K562 (cell line): ENCODE results near the gene ALKBH4. TPM values are rescaled to one million over a fixed set of nuclear protein-coding genes. Genes with fewer than 3 reads are reported as not detected.

Experiments
- DPF2 ChIP-seq: fragments of 450-650 bp; IDR thresholded peaks from 2 replicates; pipeline ENCODE4 v1.6.1; 2016
- HDAC8 ChIP-seq: fragments of 450-650 bp; IDR thresholded peaks from 2 replicates; pipeline ENCODE4 v1.6.1; 2016; ENCODE audit warnings: mild to moderate bottlenecking, missing genetic modification characterization, moderate library complexity, missing compliant biosample characterization
- MAFF ChIP-seq: IDR thresholded peaks from 2 replicates; pipeline ENCODE4 v1.6.1; 2012; ENCODE audit warnings: low read length, improper control_type of control experiment
- MED1 ChIP-seq: sonication (generic); formaldehyde crosslinking; IDR thresholded peaks from 2 replicates; pipeline ENCODE4 v1.8.1; 2023; ENCODE audit warnings: missing genetic modification reagents, borderline replicate concordance
- PTTG1 ChIP-seq: fragments of 450-650 bp; IDR thresholded peaks from 2 replicates; pipeline ENCODE4 v1.6.1; 2016; ENCODE audit warnings: low read depth, mild to moderate bottlenecking, missing genetic modification characterization, missing compliant biosample characterization
- SIX5 ChIP-seq, 2 experiments: IDR thresholded peaks; 2 replicates each; pipeline ENCODE4 v1.6.1; 2011; ENCODE audit warnings: low read length in 2 of 2, borderline replicate concordance in 1 of 2, low read depth in 1 of 2, mild to moderate bottlenecking in 1 of 2, moderate library complexity in 1 of 2; ENCODE audit not compliant: insufficient read depth in 1 of 2
- SMARCE1 ChIP-seq: fragments of 450-650 bp; IDR thresholded peaks from 2 replicates; pipeline ENCODE4 v1.7.1; 2016; ENCODE audit warnings: mild to moderate bottlenecking
- TCF3 ChIP-seq: sonication (generic); formaldehyde crosslinking; IDR thresholded peaks from 2 replicates; pipeline ENCODE4 v1.4.0; 2020; ENCODE audit warnings: mild to moderate bottlenecking, missing genetic modification reagents
- U2AF2 ChIP-seq: fragments of 200-400 bp; formaldehyde crosslinking; optimal IDR thresholded peaks from 2 replicates; pipeline ENCODE3; 2017; ENCODE audit warnings: low read depth, mild to moderate bottlenecking, low read length
- ZC3H8 ChIP-seq: fragments of 450-650 bp; IDR thresholded peaks from 2 replicates; pipeline ENCODE4 v1.6.1; 2017
- ZNF133 ChIP-seq: fragments of 250-450 bp; sonication (Bioruptor Pico); IDR thresholded peaks from 2 replicates; pipeline ENCODE4 v1.4.0; 2020; ENCODE audit warnings: mild to moderate bottlenecking
- ZNF561 ChIP-seq: fragments of 450-650 bp; formaldehyde crosslinking; conservative IDR thresholded peaks from 2 replicates; pipeline ENCODE4 v1.4.0; 2020; ENCODE audit warnings: mild to moderate bottlenecking, moderate library complexity
- ZNF644 ChIP-seq: fragments of 200-800 bp; sonication (Bioruptor generic); IDR thresholded peaks from 2 replicates; pipeline ENCODE4 v1.6.1; 2016; ENCODE audit warnings: low read depth, missing genetic modification characterization, missing compliant biosample characterization
- ZNF75A ChIP-seq: fragments of 450-650 bp; formaldehyde crosslinking; IDR thresholded peaks from 2 replicates; pipeline ENCODE4 v1.4.0; 2020; ENCODE audit warnings: mild to moderate bottlenecking
- ZNF785 ChIP-seq: fragments of 250-450 bp; sonication (Bioruptor Pico); IDR thresholded peaks from 2 replicates; pipeline ENCODE4 v1.4.0; 2020; ENCODE audit warnings: mild to moderate bottlenecking
- polyA plus RNA-seq, 8 experiments: library from polyadenylated mRNA; depleted of rRNA in 4 of 8; stranded (reverse) in 5 of 8; unstranded in 3 of 8; fragments of >200 nt; fragmentation: Nextera tagmentation in 2 of 8; fragmentation: Illumina TruSeq in 1 of 8; extraction: Ambion mirVana in 2 of 8; extraction: Trizol in 1 of 8; gene quantifications; 2 replicates each; pipeline versions ENCODE4 v1.2.1 to v1.2.3, GENCODE V29; 2011 to 2014; ENCODE audit warnings: inconsistent platforms in 1 of 8, missing spikeins in 1 of 8
- total RNA-seq, 7 experiments: library from RNA; depleted of rRNA in 6 of 7; stranded (reverse); fragments of >200 nt in 6 of 7; fragmentation: Illumina TruSeq in 2 of 7; extraction: Trizol in 2 of 7; gene quantifications; 2 replicates each; pipeline versions ENCODE4 v1.2.1 to v1.2.3, GENCODE V29; 2011 to 2021; ENCODE audit warnings: low replicate concordance in 1 of 7
- TF ChIP-seq, protein P1 (sequence below), 3 experiments: IDR thresholded peaks in 2 of 3; conservative IDR thresholded peaks in 1 of 3; 2 replicates each; pipeline ENCODE4 v1.5.1; 2011 to 2012; ENCODE audit warnings: low read length in 3 of 3, mild to moderate bottlenecking in 3 of 3, control low read depth in 2 of 3, improper control_type of control experiment in 1 of 3, inconsistent platforms in 1 of 3, low read depth in 1 of 3, mixed read lengths in 1 of 3, moderate library complexity in 1 of 3; ENCODE audit not compliant: insufficient read depth in 2 of 3
- TF ChIP-seq, protein P2 (sequence below), 2 experiments: fragments of 200-800 bp in 1 of 2; sonication (Bioruptor generic) in 1 of 2; sonication (generic) in 1 of 2; formaldehyde crosslinking in 1 of 2; IDR thresholded peaks in 1 of 2; conservative IDR thresholded peaks in 1 of 2; 2 replicates each; pipeline versions ENCODE4 v1.5.0 to v1.6.1; 2016 to 2020; ENCODE audit warnings: missing compliant biosample characterization in 1 of 2, missing genetic modification characterization in 1 of 2, missing genetic modification reagents in 1 of 2

The ALKBH4 gene
- total and polyA plus RNA-seq, 9 of the 15 experiments (the other 6 are each of a cell fraction or from before 2014, with no cell fraction given) = 4.6 to 21.4 (median 11.8) TPM

DNA sequence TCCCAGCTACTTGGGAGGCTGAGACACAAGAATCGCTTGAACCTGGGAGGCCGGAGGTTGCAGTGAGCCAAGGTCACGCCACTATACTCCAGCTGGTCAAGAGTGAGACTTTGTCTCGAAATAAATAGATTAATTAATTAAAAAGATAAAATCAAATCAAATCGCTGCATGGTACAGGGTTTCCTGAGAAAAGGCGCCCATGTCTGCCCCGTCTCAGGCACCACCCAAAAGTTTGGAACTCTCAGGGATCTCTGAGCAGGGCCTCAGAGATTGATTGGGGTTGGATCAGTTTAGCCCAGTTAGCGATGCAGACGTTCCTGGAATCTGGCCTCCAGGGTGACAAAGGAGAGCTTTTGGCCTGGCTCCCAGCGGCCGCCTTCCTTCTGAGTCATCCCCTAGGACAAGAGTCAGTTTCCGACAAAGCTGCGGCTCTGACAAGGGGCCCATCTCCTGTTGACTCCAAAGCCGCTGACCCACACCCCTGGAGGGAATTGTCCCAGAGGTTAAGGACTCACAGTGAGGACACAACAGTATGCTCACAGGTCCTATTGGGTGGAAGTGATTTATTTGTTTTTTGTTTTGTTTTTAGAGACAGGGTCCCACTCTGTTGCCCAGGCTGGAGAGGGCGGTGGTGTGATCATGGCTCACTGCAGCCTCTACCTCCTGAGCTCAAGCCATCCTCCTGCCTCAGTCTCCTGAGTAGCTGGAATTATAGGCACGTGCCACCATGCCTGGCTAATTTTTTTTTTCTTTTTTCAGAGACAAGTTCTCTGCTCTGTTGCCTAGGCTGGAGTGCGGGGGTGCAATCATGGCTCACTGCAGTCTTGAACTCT is 24.5 kb downstream of the ALKBH4 start (continued):
- TF ChIP-seq SIX5 (IDR thresholded peaks at IDR 0.05; ENCODE audit: borderline replicate concordance in 1 of 2, insufficient read depth in 1 of 2, low read depth in 1 of 2, low read length in 2 of 2) = no peak
- TF ChIP-seq MED1 (CRISPR knock-in tag) = no peak
- no peak for TF ChIP-seq ZNF75A (CRISPR knock-in tag)
- peak; percentile 67 for TF ChIP-seq DPF2
- no peak for TF ChIP-seq MAFF
- TF ChIP-seq U2AF2 = no peak
- TF ChIP-seq ZNF133 = no peak
- no peak for TF ChIP-seq ZC3H8
- TF ChIP-seq, protein P1, sequence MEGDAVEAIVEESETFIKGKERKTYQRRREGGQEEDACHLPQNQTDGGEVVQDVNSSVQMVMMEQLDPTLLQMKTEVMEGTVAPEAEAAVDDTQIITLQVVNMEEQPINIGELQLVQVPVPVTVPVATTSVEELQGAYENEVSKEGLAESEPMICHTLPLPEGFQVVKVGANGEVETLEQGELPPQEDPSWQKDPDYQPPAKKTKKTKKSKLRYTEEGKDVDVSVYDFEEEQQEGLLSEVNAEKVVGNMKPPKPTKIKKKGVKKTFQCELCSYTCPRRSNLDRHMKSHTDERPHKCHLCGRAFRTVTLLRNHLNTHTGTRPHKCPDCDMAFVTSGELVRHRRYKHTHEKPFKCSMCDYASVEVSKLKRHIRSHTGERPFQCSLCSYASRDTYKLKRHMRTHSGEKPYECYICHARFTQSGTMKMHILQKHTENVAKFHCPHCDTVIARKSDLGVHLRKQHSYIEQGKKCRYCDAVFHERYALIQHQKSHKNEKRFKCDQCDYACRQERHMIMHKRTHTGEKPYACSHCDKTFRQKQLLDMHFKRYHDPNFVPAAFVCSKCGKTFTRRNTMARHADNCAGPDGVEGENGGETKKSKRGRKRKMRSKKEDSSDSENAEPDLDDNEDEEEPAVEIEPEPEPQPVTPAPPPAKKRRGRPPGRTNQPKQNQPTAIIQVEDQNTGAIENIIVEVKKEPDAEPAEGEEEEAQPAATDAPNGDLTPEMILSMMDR (IDR thresholded peaks at IDR 0.05 in 2 of 3, conservative IDR thresholded peaks at IDR 0.05 in 1 of 3; ENCODE audit: insufficient read depth in 2 of 3, low read depth in 1 of 3, low read length in 3 of 3) = no peak
- TF ChIP-seq SMARCE1 = peak; percentile 68
- TF ChIP-seq ZNF561 (CRISPR knock-in tag) = no peak
- TF ChIP-seq HDAC8 (tag) = no peak
- TF ChIP-seq, protein P2, sequence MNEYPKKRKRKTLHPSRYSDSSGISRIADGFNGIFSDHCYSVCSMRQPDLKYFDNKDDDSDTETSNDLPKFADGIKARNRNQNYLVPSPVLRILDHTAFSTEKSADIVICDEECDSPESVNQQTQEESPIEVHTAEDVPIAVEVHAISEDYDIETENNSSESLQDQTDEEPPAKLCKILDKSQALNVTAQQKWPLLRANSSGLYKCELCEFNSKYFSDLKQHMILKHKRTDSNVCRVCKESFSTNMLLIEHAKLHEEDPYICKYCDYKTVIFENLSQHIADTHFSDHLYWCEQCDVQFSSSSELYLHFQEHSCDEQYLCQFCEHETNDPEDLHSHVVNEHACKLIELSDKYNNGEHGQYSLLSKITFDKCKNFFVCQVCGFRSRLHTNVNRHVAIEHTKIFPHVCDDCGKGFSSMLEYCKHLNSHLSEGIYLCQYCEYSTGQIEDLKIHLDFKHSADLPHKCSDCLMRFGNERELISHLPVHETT (CRISPR knock-in tag; conservative IDR thresholded peaks at IDR 0.05 in 1 of 2, IDR thresholded peaks at IDR 0.05 in 1 of 2) = no peak
- no peak for TF ChIP-seq ZNF644
- TF ChIP-seq ZNF785 (CRISPR knock-in tag) = no peak
- peak; percentile 40; the same call in 1 of the 2 replicates for TF ChIP-seq TCF3 (CRISPR knock-in tag)
- TF ChIP-seq PTTG1 = no peak
